Left cardiac atrium (tissue), 2 donors: ENCODE measurements around the gene RHOU. TPM values are rescaled to one million over a fixed set of nuclear protein-coding genes. Genes with fewer than 3 reads are reported as not detected.

Experiments used
- total RNA-seq, 2 donors: library from RNA; stranded (reverse); fragmentation: NEBNext Ultra II Directional; extraction: Animal tissue kit (Norgen Biotek cat#: 25700); gene quantifications; one replicate each; pipeline ENCODE4 v1.2.1, GENCODE V29; 2021
- donor health status: DM: no; HTN: yes; CAD: no; lungs with severe emphysema.
- donor health status: DM: yes; HTN: yes; CAD: no.

The RHOU gene
- total RNA-seq, 2 donors from 2014 or later: 12.9 to 16.5 TPM

Other genes with a start within 250 kb of the RHOU start
- 10 to 100 TPM; 78.4 to 88.2 TPM for gene RNF187, start 248.1 kb upstream of the RHOU start, total RNA-seq